Stimulated activated CD8-positive, alpha-beta memory T cell treated with anti-CD3 and anti-CD28 coated beads, Interleukin-12 subunit alpha, Interleukin-12 subunit beta, amount 100 ng/mL, for 1 hour (primary cell): Measurements from ENCODE around the gene PCBD2.
"Not testable (repeated sequence)": the region's sequence is repeated elsewhere in the genome, so short reads cannot be mapped to it uniquely, and the experiment has no call there.

Experiments used
- DNase-seq: peaks from one replicate; pipeline ENCODE4 v3.0.0-alpha.2; 2020; ENCODE audit warnings: low read depth

The PCBD2 gene

DNA sequence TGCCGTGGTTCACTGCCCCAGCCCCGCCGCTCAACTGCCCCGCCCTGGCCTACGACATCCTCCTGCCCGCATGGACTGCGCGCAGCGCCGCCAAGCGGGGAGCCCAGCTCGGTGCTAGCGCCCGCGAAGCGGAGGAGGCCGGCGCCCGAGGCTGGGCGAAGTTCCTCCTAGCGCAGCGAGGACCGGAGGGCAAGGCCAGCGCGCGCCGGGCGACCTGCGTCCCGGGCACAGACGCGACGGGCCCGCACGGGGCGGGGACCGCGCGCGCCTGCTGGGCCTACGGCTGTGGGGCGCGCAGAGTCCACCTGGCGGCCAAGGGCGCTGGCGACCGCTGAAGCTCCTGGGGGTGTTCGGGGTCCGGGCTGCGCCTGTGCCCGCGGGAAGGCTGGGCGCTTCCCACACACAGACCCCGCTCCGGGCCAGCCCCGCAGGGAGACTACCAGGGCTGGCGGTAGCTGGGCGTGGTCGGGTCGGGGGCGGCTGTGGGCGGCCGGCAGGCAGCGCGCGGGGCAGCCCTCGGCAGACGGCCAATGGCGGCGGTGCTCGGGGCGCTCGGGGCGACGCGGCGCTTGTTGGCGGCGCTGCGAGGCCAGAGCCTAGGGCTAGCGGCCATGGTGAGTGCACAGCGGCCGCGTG is at the start of gene PCBD2:
PCBD2 (plus strand) TSS at position 522 of the 636 bp plus-strand sequence; CDS start at position 531, 9 bp downstream.
- DNase-seq = peak; percentile 85

- not testable (repeated sequence) for DNase-seq
Observed at GRCh38 chr5:134856465-134856864, 48.5 kb upstream of the PCBD2 start.

- DNase-seq = no peak
Observed at GRCh38 chr5:134857401-134857800, 47.5 kb upstream of the PCBD2 start.

DNA sequence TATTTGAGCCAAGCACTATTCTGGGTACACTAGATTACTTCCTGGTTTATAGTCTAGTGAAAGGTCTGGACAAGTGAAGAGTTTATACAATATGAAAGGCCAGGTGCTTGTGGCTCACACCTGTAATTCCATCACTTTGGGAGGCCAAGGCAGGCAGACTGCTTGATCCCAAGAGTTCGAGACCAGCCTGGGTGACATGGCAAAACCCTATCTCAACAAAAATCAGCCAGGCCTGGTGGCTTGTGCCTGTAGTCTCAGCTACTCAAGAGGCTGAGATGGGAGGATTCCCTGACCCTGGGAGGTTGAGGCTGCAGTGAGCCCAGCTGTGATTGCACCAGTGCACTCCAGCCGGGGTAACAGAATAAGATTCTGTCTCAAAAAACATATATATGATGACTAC is 40.2 kb upstream of the PCBD2 start:
- DNase-seq = no peak

- DNase-seq = no peak
Observed at GRCh38 chr5:134873494-134873893, 31.4 kb upstream of the PCBD2 start.

- DNase-seq = peak; percentile 54
Observed at GRCh38 chr5:134873987-134874830, 30.7 kb upstream of the PCBD2 start, which contains the start of gene TXNDC15. TXNDC15 (plus strand) TSS chr5:134874371; CDS start chr5:134874428, 57 bp downstream.

GRCh38 chr5:134874831-134875655 is 29.9 kb upstream of the PCBD2 start:
- no peak for DNase-seq

DNA sequence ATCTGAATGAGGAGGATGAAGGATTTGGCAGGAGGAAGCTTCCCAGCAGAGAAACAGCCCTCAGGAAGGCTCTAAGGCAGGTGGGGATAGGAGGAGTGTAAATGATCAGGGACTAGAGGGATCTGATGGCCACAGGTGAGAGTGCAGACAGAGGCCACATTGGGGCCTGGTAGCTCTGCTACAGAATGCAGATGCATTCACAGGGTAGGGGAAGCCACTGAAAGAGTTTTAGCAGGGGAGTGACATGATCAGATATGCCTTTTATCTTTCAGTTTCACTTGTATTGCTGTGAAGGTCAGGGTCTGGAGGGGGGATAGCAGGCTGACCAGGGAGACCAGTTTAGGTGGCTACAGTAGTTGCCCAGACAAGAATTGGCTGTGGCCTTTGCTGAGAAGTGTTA is 27.8 kb upstream of the PCBD2 start:
- DNase-seq = no peak

DNA sequence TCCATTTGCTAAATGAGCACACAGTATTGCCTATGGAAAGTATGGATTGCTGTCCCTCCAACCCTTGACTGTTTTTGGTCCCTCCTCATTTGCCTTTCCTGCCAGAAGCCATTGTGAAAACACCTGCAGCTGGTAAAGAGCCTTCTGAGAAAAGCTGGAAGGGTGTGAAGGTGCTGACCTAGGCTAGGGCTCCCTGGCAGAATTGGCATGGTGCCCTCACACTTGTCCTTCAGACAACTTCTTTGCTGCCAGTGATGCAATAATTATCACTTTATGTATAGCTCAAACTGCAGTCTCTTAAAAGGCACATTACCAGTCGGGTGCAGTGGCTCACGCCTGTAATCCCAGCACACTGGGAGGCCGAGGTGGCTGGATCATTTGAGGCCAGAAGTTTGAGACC is 26.5 kb upstream of the PCBD2 start:
- no peak for DNase-seq

DNA sequence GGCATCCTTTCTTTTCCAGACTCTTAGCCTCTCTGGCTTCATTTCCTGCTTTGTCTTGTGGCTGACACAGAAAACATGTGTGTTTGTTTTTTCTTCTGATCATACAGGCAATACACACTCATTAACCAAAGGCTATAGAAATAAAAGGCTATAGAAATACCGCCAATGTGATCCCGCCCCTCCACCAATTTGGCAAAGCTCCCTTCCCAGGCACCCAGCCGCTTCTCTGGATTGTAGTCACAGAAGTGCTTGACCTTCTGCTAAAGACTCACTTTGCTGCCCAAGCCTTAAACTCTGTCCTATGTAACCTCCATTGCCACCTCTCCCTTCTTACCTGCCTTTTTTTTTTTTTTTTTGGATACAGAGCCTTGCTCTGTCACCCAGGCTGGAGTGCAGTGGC is 25.5 kb upstream of the PCBD2 start:
- DNase-seq = no peak

- not testable (repeated sequence) for DNase-seq
Observed at GRCh38 chr5:134880937-134881336, 24.0 kb upstream of the PCBD2 start.

- not testable (repeated sequence) for DNase-seq
Observed at GRCh38 chr5:134881711-134882110, 23.2 kb upstream of the PCBD2 start.

GRCh38 chr5:134887593-134888159 is 17.3 kb upstream of the PCBD2 start:
- DNase-seq = no peak

GRCh38 chr5:134889335-134889734 is 15.6 kb upstream of the PCBD2 start:
- no peak for DNase-seq

DNA sequence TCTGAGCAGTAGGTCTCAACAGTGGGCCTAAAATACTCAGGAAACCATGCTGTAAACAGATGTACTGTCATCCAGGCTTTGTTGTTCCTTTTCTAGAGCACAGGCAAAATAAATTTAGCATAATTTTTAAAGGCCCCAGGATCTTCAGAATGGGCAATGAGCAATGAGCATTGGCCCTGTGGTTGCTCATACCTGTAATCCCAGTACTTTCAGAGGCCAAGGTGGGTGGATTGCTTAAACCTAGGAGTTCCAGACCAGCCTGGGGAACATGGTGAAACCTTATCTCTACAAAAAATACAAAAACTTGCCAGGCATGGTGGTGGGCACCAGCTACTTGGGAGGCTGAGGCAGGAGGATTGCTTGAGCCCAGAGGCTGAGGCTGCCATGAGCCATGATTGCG is 13.5 kb upstream of the PCBD2 start:
- no peak for DNase-seq

DNA sequence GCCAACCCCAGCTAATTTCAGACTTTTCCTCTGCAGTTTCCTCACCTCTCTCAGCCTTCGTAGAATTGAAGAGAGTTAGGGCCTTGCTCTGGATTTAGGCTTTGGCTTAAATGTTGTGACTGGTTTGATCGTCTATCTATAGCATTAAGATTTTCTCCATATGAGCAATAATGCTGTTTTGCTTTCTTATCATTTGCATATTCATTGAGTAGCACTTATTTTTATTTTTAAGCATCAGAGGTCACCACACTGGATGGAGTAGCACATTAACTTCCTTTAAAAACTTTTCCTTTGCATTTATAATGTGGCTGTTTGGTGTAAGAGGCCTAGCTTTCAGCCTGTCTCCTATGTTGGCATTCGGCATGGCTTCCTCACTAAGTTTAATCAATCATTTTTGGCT is 12.6 kb upstream of the PCBD2 start:
- DNase-seq = no peak

DNA sequence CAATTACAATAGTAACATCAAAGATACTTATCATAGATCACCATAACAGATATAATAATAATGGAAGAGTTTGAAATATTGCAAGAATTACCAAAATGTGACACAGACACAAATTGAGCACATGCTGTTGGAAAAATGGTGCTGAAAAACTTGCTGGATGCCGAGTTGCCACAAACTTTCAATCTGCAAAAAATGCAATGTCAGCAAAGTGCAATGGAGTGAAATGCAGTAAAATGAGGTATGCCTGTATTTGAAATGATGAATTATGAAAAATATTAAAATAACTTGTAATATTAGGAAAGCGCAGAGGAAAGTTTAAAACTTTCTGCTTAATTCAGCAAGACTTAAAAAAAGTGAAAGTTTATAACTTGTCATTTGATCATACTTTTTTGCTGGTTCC is 12.0 kb upstream of the PCBD2 start:
- no peak for DNase-seq

- no peak for DNase-seq
Observed at GRCh38 chr5:134893748-134894505, 11.0 kb upstream of the PCBD2 start.

DNA sequence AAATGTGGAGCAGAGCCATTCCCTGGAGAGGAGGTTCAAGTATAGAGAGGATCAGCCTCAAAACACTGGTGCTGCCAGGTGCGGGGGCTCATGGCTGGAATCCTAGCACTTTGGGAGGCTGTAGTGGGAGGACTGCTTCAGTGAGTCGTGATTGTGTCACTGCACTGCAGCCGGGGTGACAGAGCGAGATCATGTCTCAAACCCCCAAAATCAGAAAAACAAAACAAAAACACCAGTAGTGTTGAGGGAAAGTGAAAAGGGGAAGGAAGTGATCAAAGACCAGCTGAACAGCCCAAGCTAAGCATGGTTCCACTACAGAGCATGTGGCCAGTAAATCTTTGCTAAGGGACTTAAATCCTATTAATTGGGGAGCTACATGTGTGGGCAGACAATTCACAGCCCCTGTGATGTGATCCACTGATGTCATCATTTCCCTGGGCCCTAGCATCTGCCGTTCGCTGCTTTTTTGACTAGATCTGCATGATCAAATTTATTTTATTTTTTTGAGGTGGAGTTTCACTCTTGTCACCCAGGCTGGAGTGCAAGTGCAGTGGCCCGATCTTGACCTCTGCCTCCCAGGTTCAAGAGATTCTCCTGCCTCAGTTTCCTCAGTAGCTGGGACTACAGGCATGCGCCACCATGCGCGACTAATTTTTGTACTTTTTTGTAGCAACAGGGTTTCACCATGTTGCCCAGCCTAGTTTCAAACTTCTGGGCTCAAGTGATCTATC is 2.7 kb upstream of the PCBD2 start:
- DNase-seq = no peak

DNA sequence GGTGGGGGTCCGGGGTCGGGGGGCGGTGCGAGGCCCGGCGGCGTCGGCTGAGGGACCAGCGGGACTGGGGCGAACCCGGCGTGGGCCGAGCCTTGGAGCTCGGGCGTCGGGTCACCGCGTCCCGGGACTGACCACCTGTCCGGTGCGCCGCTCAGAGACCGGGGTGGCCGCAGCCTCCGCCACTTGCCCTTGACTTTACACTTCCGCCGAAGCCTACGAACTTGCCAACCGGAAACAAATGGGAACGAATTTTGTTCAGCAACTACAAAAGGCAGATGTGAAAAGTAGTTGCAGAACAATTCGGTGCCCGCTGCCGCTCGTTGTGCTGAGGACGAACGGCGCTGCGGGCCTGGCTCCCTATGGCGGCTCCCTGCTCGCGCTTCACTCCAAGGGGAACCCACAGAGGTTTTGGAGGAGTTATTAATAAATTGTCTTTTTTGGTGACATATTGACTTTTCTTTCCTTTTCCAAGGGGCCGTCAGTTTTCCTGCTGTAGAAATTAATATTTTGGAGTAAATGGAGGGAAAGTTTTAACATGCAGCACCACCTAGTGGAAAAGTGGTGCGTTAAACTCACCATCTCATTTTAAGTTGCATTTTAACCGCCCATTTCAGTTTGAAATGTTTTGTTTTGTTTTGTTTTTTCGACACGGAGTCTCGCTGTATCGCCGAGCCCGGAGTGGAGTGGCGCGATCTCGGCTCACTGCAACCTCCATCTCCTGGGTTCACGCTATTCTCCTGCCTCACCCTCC is 490 bp downstream of the PCBD2 start:
- DNase-seq = peak; percentile 32
